NCI-H510A (cell line): Measurements from ENCODE around the gene DGCR8.

Source experiments
- DNase-seq: peaks from one replicate; lab custom pipeline; 2025; lab: John Stamatoyannopoulos, UW

DGCR8 gene

GRCh38 chr22:20137671-20138416, 57.8 kb downstream of the DGCR8 start:
- no peak for DNase-seq

- DNase-seq = no peak
These were observed 58.3 kb downstream of the DGCR8 start for GRCh38 chr22:20138417-20138738.

GRCh38 chr22:20138868-20139267, 58.8 kb downstream of the DGCR8 start:
- DNase-seq = no peak

- no peak for DNase-seq
These were observed 59.5 kb downstream of the DGCR8 start for GRCh38 chr22:20139391-20140106.

GRCh38 chr22:20140107-20140445, 60.0 kb downstream of the DGCR8 start:
- DNase-seq = no peak

- DNase-seq = no peak
These were observed 60.5 kb downstream of the DGCR8 start for GRCh38 chr22:20140521-20140964.

- DNase-seq = no peak
These were observed 61.4 kb downstream of the DGCR8 start for GRCh38 chr22:20141186-20142077.

GRCh38 chr22:20142711-20143621, 62.9 kb downstream of the DGCR8 start:
- no peak for DNase-seq

- DNase-seq = no peak
These were observed 64.0 kb downstream of the DGCR8 start for GRCh38 chr22:20143883-20144665.

- DNase-seq = no peak
These were observed 65.3 kb downstream of the DGCR8 start for GRCh38 chr22:20145206-20145831.

- DNase-seq = no peak
These were observed 65.8 kb downstream of the DGCR8 start for GRCh38 chr22:20145832-20146223.

- no peak for DNase-seq
These were observed 66.7 kb downstream of the DGCR8 start for GRCh38 chr22:20146777-20147176.

GRCh38 chr22:20147237-20147988, 67.4 kb downstream of the DGCR8 start:
- DNase-seq = no peak

- DNase-seq = no peak
These were observed 68.4 kb downstream of the DGCR8 start for GRCh38 chr22:20148414-20148813.

GRCh38 chr22:20149257-20150250, 69.5 kb downstream of the DGCR8 start:
- no peak for DNase-seq

GRCh38 chr22:20150381-20151275, 70.6 kb downstream of the DGCR8 start, which contains the start of gene CCDC188:
Gene CCDC188 (minus strand): TSS chr22:20151055. CDS start chr22:20150986, 69 bp downstream.
- DNase-seq = no peak

GRCh38 chr22:20151276-20151588, 71.2 kb downstream of the DGCR8 start:
- no peak for DNase-seq
